ENCODE data around the gene CUX1.

DNA sequence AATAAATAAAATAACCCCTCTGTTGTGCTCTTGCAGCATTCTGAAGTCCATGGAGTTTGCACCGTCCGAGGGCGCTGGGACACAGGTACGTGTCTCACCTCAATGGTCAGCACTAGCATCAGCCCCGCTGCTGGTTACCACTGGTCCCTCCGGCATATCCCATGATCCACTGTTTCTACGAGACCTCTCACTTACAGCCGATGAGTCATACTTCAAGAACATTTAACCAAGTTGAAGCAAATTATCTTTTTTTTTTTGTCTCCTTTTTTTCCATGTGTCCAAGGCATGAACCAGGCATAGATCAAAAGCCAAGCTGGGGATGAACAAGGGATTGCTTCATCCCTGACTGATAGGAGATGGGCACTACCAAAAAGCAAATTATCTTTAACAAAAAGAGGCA lies 376.4 kb downstream of the CUX1 start:
- TF ChIP-seq, protein P1, sequence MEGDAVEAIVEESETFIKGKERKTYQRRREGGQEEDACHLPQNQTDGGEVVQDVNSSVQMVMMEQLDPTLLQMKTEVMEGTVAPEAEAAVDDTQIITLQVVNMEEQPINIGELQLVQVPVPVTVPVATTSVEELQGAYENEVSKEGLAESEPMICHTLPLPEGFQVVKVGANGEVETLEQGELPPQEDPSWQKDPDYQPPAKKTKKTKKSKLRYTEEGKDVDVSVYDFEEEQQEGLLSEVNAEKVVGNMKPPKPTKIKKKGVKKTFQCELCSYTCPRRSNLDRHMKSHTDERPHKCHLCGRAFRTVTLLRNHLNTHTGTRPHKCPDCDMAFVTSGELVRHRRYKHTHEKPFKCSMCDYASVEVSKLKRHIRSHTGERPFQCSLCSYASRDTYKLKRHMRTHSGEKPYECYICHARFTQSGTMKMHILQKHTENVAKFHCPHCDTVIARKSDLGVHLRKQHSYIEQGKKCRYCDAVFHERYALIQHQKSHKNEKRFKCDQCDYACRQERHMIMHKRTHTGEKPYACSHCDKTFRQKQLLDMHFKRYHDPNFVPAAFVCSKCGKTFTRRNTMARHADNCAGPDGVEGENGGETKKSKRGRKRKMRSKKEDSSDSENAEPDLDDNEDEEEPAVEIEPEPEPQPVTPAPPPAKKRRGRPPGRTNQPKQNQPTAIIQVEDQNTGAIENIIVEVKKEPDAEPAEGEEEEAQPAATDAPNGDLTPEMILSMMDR (IDR thresholded peaks at IDR 0.05; ENCODE audit: borderline replicate concordance, extremely low read depth, low read length, poor library complexity, severe bottlenecking) = no peak
- no peak for TF ChIP-seq EZH2 (IDR thresholded peaks at IDR 0.05; ENCODE audit: borderline replicate concordance, low read depth, low read length, severe bottlenecking)
